DMS153 treated with DMSO at 0.1 percent for 48 hours (cell line): ENCODE measurements around the gene PRTN3.

Experiments
- DNase-seq: peaks from one replicate; lab custom pipeline; 2025; ENCODE audit not compliant: unreplicated experiment; lab: John Stamatoyannopoulos, UW

PRTN3 gene

DNA sequence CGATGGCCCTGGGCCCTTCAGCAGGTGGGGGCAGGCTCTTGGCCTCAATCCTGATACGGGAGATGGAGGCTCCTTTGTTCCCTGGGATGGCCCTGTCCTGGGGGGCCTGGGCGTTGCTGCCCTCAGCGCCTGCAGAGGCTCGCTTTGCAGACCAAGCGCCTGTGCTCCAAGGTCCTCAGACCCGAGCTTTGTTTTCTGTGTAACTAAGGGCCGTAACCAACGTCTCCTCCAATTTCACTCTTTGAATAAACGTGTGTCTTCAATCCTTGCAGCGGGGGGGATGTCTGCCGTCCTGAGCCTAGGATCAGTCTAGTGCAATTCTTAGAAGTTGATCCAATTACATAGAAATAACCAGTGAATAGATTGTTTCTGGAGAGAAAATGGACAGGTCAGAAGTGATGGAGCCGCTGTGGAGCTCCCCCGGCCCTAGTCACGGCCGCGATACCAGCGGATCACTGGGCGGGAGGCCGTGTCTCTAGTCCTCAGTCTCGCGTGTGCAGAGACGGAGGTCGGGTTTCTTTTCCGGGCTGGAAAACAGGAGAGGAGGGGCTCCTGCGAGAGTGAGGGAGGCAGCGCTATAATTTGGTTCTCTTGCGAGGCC, 38.2 kb upstream of the PRTN3 start:
- no peak for DNase-seq

DNA sequence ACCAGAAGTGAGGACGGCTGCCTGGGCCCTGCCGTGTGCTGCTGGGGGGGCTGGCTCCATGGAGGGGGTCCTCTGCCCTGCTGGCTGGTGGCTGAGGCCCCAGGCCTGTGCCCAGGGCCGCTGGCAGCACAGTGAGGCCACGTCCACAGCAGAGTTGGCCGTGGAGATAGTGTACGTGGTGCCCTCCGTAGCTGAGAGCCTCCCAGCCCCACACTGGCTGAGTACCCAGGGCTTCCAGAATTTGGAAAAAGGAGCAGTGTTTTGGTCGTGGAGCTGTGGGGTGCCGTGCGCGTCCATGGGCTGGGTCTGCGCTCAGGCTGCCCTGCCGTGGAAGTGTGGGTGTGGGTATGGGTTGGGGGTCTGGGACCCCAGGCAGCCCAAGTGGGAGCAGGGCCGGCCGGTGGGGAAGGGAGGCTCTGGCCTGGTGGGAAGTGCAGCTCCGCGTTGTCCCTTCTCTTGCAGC, 37.7 kb upstream of the PRTN3 start:
- no peak for DNase-seq

DNA sequence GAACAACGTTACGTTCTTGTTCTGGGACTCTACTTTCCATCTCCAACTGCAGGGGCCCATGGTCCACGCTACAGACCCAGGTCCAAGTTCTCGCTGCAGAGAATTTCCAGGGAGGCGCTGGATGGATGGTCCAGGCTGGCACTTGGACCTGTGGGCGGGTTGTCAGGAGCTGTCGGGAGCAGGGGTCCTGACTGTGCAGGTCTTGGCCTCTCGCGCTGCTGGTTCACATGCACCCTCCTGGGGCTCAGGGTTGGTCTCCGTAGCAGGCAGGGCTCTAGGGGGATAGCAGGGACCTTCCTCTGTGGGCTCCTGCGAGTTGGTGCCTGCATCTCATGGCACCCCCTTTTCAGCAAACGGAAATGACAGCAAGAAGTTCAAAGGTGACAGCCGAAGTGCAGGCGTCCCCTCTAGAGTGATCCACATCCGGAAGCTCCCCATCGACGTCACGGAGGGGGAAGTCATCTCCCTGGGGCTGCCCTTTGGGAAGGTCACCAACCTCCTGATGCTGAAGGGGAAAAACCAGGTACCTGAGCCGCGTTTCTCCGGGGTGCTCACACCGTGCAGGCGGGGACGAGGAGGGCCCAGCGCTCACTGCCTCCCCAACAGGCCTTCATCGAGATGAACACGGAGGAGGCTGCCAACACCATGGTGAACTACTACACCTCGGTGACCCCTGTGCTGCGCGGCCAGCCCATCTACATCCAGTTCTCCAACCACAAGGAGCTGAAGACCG, 36.9 kb upstream of the PRTN3 start:
- DNase-seq, result no peak

GRCh38 chr19:804419-805165, 36.2 kb upstream of the PRTN3 start:
- no peak for DNase-seq

- no peak for DNase-seq
Measured at GRCh38 chr19:805166-805551, 35.6 kb upstream of the PRTN3 start.

DNA sequence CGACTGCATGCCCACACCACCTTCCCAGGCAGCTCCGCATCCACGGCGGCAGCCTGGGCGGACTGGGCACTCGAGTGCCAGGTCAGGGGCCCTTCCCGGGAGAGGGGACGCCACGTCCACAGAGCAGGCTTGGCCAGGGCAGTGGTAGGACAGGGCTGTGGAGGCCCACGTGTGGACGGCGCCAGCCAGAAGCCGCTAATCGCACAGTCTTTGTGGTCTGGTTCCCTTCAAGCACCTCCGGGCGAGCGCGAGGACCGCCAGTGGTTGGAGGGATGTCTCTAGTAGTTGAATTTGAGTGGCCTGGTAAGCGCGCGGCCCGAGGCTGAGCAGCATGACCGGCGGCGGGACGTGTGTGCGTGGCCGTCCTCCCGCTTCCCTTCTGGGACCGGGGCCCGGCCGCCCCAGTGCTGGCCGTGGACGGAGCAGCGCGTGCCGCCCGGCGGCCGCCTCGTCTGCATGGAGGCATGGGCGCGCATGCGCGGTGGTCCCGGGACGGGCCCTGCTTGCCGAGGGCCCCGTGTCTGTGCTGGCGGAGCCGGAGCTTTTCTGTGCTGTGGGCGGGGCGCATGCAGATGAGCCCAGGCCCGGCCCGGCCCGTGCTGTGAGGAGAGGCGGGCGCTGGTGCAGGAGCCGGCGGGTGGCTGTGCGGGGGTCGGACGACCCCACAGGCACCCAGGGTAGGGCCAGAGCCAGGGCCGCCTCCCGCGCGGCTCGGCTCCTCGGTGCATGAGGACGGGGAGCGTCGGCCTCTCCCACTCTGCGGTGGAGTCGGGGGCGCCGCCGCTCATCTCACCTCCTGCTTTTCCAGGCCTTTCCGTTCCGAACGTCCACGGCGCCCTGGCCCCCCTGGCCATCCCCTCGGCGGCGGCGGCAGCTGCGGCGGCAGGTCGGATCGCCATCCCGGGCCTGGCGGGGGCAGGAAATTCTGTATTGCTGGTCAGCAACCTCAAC, 34.9 kb upstream of the PRTN3 start:
- DNase-seq, result no peak

DNA sequence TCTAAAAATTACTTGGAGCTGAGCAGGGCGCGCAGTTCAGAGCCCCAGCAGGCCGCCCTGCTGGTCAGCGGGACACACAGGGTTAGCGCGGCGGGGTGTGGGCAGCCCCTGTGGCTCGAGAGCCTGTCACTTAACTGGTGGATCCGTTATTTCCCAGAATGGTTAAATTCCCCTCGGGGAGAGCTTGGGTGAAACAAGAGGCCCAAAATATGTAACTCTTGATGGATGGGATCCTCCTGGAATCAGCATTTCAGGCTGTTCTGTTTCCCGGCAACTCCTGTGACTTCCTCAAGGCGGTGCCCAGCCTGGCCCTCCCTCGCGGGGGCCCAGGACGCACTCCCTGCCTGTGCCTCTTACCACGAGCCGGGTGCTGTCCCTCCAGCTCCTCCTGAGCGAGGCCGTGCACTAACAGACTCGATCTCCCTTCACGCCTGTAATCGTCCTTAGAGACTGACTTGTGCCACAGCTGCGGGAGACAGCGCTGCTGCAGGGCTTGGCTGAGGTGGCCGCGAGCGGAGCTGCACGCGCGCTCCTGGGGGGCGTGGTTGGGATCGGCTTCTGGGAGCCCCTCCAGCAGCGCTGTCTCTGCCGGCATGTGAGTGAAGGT, 33.9 kb upstream of the PRTN3 start:
- no peak for DNase-seq

DNA sequence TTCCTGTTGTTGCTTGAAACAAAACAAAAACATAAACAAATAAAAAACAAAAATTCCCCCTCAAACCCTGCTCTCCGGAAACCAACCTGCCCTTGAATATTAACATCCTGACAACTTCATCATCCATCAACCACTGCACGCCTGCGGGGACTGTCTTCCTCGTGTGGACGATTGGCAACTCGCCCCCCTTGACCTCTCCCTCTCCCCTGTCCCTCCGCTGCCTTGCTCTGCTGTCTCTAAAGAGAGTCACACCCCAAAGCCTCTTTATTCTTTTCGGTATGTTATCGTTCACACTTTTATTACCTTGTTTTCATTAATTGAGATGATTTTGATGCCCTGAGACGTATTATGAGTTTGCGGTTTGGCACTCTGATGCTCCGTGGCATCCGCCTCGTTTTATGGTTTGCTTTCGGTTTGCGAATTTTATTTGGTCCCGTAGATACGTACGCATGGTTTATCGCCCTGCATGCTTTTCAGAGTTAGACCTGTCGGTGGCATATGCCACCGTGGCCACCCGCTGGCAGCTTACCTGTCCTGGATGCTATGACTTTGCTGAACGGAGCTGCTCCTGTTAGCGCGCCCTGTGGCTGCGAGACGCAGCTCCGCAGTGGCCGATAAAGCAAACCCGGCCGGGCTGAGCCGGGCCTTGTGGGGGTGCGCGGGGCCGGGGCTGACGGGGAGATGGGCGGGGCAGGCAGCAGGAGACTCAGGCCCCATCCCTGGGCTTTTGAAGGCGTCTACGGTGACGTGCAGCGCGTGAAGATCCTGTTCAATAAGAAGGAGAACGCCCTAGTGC, 33.0 kb upstream of the PRTN3 start:
- no peak for DNase-seq

DNA sequence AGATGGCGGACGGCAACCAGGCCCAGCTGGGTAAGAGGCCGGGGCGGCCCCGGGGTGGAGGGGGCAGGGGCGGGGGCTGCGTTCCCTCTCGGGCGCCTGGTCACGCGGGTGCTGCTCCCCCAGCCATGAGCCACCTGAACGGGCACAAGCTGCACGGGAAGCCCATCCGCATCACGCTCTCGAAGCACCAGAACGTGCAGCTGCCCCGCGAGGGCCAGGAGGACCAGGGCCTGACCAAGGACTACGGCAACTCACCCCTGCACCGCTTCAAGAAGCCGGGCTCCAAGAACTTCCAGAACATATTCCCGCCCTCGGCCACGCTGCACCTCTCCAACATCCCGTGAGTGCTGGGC, 32.4 kb upstream of the PRTN3 start:
- DNase-seq, result no peak

DNA sequence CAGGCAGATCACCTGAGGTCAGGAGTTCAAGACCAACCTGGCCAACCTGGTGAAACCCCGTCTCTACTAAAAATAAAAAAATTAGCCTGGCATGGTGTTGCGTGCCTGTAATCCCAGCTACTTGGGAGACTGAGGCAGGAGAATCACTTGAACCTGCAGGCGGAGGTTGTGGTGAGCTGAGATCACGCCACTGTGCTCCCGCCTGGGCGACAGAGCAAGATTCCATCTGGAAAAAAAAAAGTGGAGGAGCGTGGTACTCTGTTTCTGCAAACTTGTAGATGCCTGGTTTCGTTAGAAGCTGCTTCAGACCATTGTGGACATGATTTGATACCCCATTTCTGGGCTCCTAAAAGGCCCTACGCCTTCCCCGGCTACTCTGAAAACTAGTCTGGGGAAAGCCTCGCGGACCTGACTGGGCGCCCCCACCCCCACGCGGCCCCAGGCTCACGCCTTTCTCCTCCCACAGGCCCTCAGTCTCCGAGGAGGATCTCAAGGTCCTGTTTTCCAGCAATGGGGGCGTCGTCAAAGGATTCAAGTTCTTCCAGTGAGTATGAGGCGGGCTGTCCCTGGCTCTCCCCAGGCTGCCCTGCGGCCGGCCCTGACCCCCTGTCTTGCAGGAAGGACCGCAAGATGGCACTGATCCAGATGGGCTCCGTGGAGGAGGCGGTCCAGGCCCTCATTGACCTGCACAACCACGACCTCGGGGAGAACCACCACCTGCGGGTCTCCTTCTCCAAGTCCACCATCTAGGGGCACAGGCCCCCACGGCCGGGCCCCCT, 30.5 kb upstream of the PRTN3 start:
- DNase-seq, result no peak

GRCh38 chr19:810883-811489, 29.8 kb upstream of the PRTN3 start:
- no peak for DNase-seq

- DNase-seq, result no peak
Measured at GRCh38 chr19:811506-812048, 29.2 kb upstream of the PRTN3 start.

DNA sequence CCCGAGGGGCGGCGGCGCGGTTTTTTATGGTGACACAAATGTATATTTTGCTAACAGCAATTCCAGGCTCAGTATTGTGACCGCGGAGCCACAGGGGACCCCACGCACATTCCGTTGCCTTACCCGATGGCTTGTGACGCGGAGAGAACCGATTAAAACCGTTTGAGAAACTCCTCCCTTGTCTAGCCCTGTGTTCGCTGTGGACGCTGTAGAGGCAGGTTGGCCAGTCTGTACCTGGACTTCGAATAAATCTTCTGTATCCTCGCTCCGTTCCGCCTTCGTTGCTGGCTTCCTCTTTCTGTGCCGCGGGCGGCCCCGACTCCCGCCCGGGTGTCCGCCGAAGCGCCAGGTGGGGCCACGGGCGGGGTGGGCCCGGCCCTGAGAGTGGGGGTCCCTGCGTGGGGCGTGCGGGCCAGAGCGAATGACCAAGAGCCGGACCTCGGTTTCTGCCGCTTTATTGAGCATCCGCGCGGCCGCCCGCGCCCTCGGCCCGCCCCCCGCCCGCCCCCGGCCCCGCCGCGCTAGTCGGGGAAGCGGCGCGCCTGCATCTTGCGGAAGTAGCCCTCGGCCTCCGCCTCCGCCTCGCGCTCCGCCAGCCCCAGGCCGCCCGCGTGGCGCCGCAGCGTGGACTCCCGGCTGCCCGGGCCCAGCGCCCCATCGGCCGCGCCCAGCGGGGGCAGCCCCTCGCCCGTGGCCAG, 28.6 kb upstream of the PRTN3 start:
- DNase-seq, result no peak

GRCh38 chr19:812747-813218, 28.0 kb upstream of the PRTN3 start:
- DNase-seq, result no peak

DNA sequence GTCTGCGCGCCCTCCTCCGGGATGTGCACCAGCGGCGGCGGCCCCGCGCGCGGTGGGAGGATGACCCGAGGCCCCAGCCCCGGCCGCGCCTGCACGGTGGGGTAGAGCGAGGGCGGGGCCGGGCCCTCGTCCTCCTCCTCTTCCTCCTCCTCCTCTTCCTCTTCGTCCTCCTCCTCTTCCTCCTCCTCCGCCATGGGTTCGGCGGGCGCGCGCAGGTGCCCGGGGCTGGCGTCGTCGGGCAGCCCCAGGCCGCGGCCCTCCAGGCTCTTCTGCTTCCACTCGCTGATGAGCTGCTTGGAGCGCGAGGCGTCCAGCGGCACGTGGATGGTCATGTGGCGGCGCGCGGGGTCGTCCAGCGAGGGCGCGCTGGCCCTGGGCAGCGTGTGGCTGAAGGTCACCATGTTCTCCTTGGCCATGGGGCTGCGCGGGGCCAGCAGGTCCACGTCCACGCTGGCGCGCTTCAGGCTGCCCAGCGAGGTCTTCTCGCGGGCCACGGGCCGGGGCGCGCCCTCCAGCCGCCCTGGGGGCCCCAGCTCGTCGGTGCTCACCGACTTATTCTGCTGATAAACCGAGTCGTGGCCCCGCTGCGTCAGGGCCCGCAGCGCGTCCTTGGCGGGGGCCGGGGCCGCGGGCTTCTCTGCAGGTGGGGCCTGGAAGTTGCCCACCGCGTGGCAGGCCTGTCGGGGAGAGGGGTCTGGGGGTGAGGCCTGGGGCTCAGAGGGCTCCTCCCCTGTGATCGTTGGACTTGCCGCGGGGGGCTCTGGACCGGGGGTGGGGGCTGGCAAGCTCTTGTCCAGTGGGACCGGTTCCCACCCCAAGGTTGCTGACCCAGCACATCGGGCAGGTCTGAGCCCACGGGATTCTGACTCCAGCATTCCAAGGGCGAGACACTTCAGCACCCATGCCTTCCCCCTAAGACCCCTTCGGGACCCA, 27.3 kb upstream of the PRTN3 start:
- DNase-seq, result no peak

DNA sequence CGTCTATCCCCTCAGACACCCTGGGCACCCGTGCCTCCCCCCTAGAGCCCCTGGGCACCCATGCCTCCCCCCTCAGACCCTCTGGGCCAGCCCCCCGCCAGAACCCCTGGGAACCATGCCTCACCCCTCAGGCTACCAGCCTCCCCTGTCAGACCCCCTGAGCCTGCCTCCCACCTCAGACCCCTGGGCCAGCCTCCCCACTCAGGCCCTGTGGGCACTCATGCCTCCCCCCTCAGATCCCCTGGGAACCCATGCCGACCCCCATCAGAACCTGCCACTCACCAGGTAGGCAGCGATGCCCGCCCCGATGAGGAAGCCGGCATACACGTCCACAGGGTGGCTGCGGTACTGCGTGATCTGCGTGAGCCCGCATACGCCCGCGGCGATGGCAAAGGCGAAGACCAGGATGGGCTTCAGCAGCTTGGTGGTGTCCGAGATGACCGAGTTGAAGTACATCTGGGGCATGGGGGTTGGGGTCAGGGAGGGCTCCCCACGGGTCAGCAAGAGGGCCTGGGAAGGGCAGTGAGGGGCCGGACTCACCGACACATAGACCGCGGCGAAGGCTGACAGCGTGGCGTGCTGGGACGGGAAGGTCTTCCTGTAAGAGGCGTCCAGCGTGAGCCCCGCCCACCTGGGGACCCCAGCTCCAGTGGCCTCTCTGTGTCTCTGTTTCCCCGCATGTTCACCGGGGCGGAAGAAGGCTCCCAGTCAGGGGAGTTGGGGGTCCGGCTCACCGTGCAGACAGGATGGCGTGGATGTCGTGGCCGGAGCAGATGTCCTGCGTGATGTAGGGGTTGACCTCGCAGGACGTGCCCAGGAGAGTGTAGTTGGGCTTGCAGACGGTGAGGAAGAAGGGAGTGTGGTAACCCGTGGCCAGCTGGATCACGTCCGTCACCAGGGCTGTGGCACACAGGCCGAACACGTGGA, 26.4 kb upstream of the PRTN3 start:
- no peak for DNase-seq
